MG63 (cell line): ENCODE data around the gene TBC1D1. TPM values are rescaled to one million over a fixed set of nuclear protein-coding genes. Genes with fewer than 3 reads are reported as not detected.

Source experiments
- DNase-seq: peaks from one replicate; pipeline ENCODE4 v3.0.0-alpha.2; 2020
- H3K27me3 ChIP-seq: fragments of 250-450 bp; sonication (Bioruptor Pico); 2 replicates; pipeline ENCODE4 v1.5.1; 2020; ENCODE audit warnings: mild to moderate bottlenecking, moderate library complexity
- H3K36me3 ChIP-seq: fragments of 250-450 bp; sonication (Bioruptor Pico); 2 replicates; pipeline ENCODE4 v1.5.1; 2020; ENCODE audit warnings: mild to moderate bottlenecking, moderate library complexity
- H3K4me3 ChIP-seq: fragments of 250-450 bp; sonication (Bioruptor Pico); 2 replicates; pipeline ENCODE4 v1.5.1; 2020; ENCODE audit warnings: mild to moderate bottlenecking, moderate library complexity
- H3K9me3 ChIP-seq: fragments of 250-450 bp; sonication (Bioruptor Pico); 2 replicates; pipeline ENCODE4 v1.5.1; 2020; ENCODE audit warnings: mild to moderate bottlenecking, moderate library complexity
- total RNA-seq: library from RNA; depleted of rRNA; stranded (reverse); fragments of >200 nt; shearing (Covaris generic); gene quantifications from 2 replicates; pipeline ENCODE4 v1.2.3, GENCODE V29; 2014; ENCODE audit warnings: low replicate concordance

The TBC1D1 gene
- total RNA-seq, 1 experiment from 2014 or later = 15.5 TPM

- no peak overlapping the region for H3K4me3 ChIP-seq
- no peak for DNase-seq
- H3K9me3 ChIP-seq = no peaks in the 10 kb centered on the region
- H3K36me3 ChIP-seq = no peaks in the 10 kb centered on the region
- no peaks in the 10 kb centered on the region for H3K27me3 ChIP-seq
Measured at GRCh38 chr4:37946503-37947179, 55.8 kb downstream of the TBC1D1 start.

GRCh38 chr4:37948542-37948941, 57.7 kb downstream of the TBC1D1 start:
- DNase-seq = no peak
- Histone ChIP-seq H3K27me3 (no peaks in the 10 kb centered on the region), H3K9me3 (no peaks in the 10 kb centered on the region), H3K4me3 (no peak overlapping the region), H3K36me3 (no peaks in the 10 kb centered on the region)

GRCh38 chr4:37949636-37950426, 58.9 kb downstream of the TBC1D1 start:
- no peaks in the 10 kb centered on the region for H3K36me3 ChIP-seq
- H3K9me3 ChIP-seq = no peaks in the 10 kb centered on the region
- no peak for DNase-seq
- H3K27me3 ChIP-seq = no peaks in the 10 kb centered on the region
- H3K4me3 ChIP-seq = no peak overlapping the region

DNA sequence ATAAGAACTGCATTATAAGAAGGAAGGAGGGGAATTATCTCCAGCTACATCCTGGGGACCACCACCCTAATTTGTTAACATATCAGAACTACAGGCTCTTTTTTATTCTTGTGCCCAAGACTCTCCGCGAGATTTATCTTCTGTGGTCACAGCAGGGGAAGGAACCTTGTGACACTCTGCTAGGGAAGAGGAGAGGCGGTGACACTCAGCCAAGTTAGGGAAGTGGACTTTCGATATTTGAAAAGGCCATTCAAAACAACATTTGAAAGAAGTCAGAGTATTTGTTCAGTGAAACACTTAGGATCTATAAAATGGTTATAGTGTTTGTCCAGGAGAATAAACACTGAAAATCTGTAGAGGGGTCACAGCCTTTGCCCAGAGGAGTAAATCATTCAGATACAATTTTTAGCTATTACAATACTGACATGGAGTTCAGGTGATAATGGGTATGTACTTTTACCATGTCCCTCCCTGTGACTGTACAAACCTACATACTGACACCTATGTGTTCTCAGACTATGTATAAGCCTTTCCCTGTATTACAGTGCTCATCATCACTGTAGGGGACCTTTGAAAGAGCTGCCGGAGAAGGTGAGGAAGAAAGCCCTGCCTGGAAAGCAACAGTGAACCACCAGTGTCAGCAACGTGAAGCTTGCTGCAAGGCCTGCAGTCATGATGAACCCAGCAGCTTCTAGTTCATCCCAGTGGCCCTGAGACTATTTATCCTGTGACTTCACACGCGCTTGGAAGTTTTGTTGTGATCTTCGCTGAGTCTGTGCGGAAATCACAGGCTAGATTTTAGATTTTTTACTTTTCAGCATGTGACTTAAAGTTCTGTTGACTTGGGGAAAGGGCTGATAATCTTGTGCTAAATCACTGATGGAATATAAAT, 60.8 kb downstream of the TBC1D1 start:
- Histone ChIP-seq H3K9me3 (no peaks in the 10 kb centered on the region), H3K27me3 (no peaks in the 10 kb centered on the region), H3K36me3 (no peaks in the 10 kb centered on the region), H3K4me3 (no peak overlapping the region)
- DNase-seq = no peak

GRCh38 chr4:37953156-37953555, 62.3 kb downstream of the TBC1D1 start:
- H3K4me3 ChIP-seq = no peak overlapping the region
- no peaks in the 10 kb centered on the region for H3K36me3 ChIP-seq
- H3K27me3 ChIP-seq = no peaks in the 10 kb centered on the region
- H3K9me3 ChIP-seq = no peaks in the 10 kb centered on the region
- DNase-seq = no peak

DNA sequence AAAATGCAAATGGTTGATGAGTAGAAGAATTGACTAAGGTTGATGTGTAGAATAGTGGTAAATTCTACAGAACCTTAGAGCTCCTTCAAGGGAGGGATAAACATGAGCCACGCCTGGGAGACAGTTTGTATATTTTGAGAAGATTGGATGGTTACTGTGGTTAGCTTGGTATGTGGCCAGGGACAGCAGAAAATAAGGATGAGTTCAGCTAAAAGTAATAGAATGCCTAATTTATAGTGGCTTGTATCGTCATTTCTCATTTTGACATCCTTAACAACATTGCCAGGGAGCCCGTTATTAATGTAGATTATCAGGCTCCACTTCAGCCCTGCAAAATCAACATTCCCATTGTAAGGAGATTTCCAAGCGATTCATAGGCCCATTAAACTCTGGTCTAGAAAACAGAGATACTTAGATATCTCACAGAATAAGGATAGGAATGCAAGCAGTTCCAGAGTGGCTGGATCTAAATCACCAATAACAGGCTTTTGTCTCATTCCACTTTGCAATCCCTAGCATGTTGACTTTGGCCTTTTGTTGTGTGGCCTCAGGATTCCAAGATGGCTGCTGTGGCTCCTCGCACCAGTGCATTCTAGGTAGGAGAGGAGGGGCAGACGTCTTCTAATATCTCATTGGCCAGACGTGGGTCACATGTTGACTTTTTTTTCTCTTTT, 62.9 kb downstream of the TBC1D1 start:
- Histone ChIP-seq H3K9me3 (no peaks in the 10 kb centered on the region), H3K4me3 (no peak overlapping the region), H3K36me3 (no peaks in the 10 kb centered on the region), H3K27me3 (no peaks in the 10 kb centered on the region)
- DNase-seq = peak; percentile 9

DNA sequence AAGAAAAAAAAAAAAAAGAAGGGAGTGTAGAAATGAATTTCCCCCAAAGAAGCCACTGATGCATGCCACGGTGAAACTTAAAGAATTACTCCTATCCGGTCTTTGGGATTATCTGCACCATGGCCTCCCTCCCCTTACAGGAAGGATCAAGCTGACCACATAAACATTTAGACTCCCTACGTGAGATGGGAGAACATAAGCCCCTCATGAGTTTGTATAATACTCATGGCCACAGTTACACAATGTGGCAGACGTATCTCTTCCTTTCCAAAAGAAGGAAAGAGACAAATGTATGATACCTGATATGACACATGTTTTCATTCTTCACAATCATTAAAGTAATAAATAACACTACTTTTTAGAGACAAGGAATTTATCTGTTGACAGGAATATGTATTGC, 66.1 kb downstream of the TBC1D1 start:
- Histone ChIP-seq H3K36me3 (no peaks in the 10 kb centered on the region), H3K4me3 (no peak overlapping the region), H3K9me3 (no peaks in the 10 kb centered on the region), H3K27me3 (no peaks in the 10 kb centered on the region)
- no peak for DNase-seq

DNA sequence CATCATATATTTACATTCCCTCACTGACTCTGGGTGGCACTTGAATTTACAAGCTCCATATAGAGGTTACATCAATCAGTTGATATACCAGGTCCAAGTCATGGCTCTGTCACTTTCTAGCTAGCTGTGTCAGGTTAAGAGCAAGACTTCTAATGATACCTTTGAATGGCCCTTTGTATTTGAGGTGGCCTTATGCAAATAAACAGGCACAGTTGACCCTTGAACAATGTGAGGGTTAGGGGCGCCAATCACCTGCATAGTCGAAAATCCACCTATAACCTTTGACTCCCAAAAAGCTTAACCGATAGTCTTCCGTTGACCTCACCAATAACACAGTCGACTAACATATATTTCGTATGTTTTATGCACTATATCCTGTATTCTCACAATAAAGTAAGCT, 68.0 kb downstream of the TBC1D1 start:
- DNase-seq = no peak
- H3K27me3 ChIP-seq = no peaks in the 10 kb centered on the region
- no peak overlapping the region for H3K4me3 ChIP-seq
- H3K9me3 ChIP-seq = no peaks in the 10 kb centered on the region
- H3K36me3 ChIP-seq = no peaks in the 10 kb centered on the region

DNA sequence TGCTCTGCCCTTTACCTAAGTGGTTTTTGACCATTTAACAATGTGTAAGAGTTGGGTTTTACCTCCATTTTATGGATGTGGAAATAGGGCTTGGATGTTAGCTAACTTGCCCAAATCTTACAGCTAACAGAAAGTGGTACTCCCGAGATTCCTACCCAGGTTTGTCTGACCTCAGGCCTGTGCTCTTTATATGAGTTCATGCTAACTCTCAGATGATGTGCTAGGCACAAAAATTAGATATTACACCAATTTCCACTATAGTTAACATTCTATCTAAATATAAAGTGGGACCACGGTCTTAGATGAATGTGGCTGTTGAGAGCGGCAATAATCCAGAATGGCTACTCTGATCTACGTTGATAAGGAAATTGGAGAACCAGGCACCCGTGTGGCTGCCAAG, 69.2 kb downstream of the TBC1D1 start, which contains the start of gene PTTG2:
Gene PTTG2 (plus strand): TSS at position 301 of the 400 bp plus-strand sequence. CDS start 37 bp downstream, at position 338.
- Histone ChIP-seq H3K4me3 (no peak within 1 kb of the TSS), H3K27me3 (no peaks in the 10 kb centered on the region), H3K36me3 (no peaks in the 10 kb centered on the region), H3K9me3 (no peaks in the 10 kb centered on the region)
- no peak for DNase-seq

GRCh38 chr4:37960679-37961450, 70.0 kb downstream of the TBC1D1 start:
- H3K9me3 ChIP-seq = no peaks in the 10 kb centered on the region
- no peak for DNase-seq
- H3K36me3 ChIP-seq = no peaks in the 10 kb centered on the region
- no peak overlapping the region for H3K4me3 ChIP-seq
- H3K27me3 ChIP-seq = no peaks in the 10 kb centered on the region

DNA sequence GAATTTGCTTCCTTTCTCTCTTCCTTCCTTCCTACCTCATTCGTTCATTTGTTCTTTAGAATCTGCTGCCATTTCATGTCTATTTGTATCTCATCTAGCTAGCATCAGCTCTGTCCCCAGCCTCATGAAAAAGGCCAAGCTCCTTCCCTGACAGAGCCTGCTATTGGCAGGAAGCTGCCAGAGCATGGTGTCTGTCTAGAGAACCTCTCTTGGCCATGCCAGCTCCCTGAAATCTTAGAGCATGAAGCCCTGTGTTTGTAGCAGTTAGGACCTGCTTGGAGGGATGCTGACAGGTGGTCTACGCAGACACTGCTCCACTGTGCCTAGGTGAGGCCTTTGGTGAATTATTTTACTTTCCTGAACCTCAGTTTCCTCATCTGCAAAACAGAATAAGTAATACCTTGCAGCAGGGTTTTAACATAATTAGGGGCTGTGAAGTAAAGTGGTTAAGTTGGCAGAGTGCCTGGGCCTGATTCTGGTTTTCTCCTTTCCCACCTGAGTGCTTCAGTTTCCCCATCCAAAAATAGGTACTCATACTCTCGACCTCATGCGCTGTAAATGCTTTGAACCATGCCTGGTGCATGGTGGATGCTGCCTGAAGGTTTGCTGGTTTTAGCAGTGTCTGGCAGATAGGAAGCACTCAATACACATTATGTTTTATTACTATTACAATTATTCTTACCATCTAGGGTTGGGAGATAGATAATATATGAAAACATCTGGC, 74.0 kb downstream of the TBC1D1 start:
- Histone ChIP-seq H3K9me3 (no peaks in the 10 kb centered on the region), H3K4me3 (no peak overlapping the region)
- DNase-seq = no peak

GRCh38 chr4:37966044-37966443, 75.2 kb downstream of the TBC1D1 start:
- Histone ChIP-seq H3K9me3 (no peaks in the 10 kb centered on the region), H3K4me3 (no peak overlapping the region), H3K36me3 (no peaks in the 10 kb centered on the region), H3K27me3 (no peaks in the 10 kb centered on the region)
- no peak for DNase-seq

More for the DNA sequence above, 74.0 kb downstream of the TBC1D1 start:
- Histone ChIP-seq H3K27me3 (no peaks in the 10 kb centered on the region), H3K36me3 (no peaks in the 10 kb centered on the region)

DNA sequence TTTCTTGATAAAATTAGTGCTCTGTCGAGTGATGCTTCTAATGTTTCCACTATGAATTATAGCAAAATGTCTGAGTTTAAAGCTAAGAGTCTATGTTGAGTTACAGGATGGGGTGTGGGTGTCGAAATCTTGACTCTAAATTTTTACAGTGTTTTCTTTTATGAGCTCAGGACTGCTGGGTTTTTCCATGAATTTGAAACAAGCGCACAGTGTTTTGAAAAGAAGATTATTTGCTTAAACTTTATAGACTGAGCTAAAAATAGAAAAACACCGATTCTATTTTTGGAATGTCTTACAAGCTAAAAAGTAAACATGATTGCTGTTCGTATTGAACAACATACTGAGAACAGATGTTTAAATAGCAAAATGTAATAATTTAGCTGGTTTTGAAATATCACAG, 76.9 kb downstream of the TBC1D1 start:
- Histone ChIP-seq H3K27me3 (no peaks in the 10 kb centered on the region), H3K36me3 (no peaks in the 10 kb centered on the region), H3K4me3 (no peak overlapping the region), H3K9me3 (no peaks in the 10 kb centered on the region)
- no peak for DNase-seq

- H3K9me3 ChIP-seq = no peaks in the 10 kb centered on the region
- DNase-seq = no peak
- no peak overlapping the region for H3K4me3 ChIP-seq
- H3K27me3 ChIP-seq = no peaks in the 10 kb centered on the region
- no peaks in the 10 kb centered on the region for H3K36me3 ChIP-seq
Measured at GRCh38 chr4:37968747-37969146, 77.9 kb downstream of the TBC1D1 start.

- no peaks in the 10 kb centered on the region for H3K9me3 ChIP-seq
- no peak overlapping the region for H3K4me3 ChIP-seq
- DNase-seq = peak; percentile 44
- no peaks in the 10 kb centered on the region for H3K27me3 ChIP-seq
- no peaks in the 10 kb centered on the region for H3K36me3 ChIP-seq
Measured at GRCh38 chr4:37970702-37971101, 79.8 kb downstream of the TBC1D1 start.
